ENCODE data around the gene MLYCD.

DNA sequence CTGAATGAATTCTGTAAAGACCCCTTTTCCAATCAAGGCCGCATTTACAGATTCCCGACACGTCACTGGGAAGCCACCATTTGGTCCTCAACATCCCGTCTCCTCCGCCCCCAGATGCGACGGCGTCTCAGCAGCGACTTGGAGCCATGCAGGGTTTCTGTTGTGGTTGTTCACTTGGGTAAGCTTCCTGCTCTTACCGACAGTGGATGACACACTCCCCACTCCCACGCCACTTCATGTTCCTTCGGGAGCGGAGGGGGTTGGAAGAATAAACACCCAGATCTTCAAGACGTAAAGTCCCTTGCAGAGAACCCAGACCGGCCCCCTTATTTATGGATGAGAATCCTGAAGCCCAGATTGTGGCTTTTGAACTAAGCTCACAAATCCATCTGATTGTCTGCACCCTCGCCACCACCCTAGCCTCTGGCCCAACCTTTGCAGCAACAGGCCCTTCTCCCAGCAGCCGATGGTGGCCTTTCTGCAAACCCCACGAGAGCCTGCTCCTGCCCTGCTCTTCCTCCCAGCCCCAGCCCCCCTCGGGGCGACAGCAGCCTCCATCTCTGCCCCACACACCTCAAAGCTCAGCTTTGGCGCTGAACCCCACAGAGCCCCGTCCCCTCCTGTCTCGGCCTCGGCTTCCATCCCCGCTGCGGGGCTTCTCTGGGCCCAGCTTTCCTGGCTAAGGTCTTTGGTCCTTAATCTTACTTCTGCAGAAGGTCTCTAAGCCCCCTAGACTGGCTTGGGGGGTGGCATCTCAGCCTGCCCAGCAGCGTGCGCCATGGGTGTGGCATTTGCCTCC, 35.2 kb downstream of the MLYCD start:
- TF ChIP-seq, protein P1, sequence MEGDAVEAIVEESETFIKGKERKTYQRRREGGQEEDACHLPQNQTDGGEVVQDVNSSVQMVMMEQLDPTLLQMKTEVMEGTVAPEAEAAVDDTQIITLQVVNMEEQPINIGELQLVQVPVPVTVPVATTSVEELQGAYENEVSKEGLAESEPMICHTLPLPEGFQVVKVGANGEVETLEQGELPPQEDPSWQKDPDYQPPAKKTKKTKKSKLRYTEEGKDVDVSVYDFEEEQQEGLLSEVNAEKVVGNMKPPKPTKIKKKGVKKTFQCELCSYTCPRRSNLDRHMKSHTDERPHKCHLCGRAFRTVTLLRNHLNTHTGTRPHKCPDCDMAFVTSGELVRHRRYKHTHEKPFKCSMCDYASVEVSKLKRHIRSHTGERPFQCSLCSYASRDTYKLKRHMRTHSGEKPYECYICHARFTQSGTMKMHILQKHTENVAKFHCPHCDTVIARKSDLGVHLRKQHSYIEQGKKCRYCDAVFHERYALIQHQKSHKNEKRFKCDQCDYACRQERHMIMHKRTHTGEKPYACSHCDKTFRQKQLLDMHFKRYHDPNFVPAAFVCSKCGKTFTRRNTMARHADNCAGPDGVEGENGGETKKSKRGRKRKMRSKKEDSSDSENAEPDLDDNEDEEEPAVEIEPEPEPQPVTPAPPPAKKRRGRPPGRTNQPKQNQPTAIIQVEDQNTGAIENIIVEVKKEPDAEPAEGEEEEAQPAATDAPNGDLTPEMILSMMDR (IDR thresholded peaks at IDR 0.05; ENCODE audit: low read length) = no peak
- TF ChIP-seq EZH2phosphoT487 (IDR thresholded peaks at IDR 0.05; ENCODE audit: low read length) (no peak), EZH2 (optimal IDR thresholded peaks at IDR 0.05; ENCODE audit: low read depth, low read length) (no peak)

Measured in MM.1S (cell line).